Measurements from ENCODE around the gene ACVR1C. TPM values are rescaled to one million over a fixed set of nuclear protein-coding genes. Genes with fewer than 3 reads are reported as not detected.

Gene ACVR1C
- total and polyA plus RNA-seq, 9 donors: 0.09 to 1.1 (median 0.14) TPM

DNA sequence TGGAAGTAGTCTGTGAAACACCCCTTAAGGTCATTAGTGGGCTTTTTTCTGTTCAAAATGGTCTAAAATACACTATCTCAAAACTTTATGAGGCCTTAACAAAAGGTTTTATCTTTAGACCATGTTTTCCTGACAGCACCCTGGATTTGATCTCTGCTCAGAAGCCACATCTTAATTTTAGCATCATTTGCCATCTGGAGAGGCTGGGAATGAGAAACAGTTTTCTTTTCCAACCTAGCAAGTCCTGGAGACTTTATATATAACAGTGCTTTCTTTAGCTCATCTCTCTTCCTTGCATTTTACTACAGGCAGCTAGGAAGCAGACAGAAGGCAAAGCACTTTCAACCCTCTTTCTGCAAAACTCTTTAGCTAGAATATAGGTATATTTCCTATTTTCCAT lies 122.1 kb downstream of the ACVR1C start:
- Histone ChIP-seq H3K4me1 (ENCODE audit: control insufficient read depth, insufficient read depth, low read length) (no peaks in the 10 kb centered on the region), H3K27ac (ENCODE audit: low read length) (no peak overlapping the region), H3K9me3 (replicated peaks; ENCODE audit: control insufficient read depth, low read depth, low read length) (peaks cover 7% of the 10 kb centered on the region), H3K4me3 (ENCODE audit: low read length) (no peak overlapping the region), H3K27me3 (ENCODE audit: control insufficient read depth, insufficient read depth, low read length) (no peaks in the 10 kb centered on the region), H3K36me3 (ENCODE audit: control insufficient read depth, insufficient read depth, low read length) (no peaks in the 10 kb centered on the region)
- DNase-seq: no peak

DNA sequence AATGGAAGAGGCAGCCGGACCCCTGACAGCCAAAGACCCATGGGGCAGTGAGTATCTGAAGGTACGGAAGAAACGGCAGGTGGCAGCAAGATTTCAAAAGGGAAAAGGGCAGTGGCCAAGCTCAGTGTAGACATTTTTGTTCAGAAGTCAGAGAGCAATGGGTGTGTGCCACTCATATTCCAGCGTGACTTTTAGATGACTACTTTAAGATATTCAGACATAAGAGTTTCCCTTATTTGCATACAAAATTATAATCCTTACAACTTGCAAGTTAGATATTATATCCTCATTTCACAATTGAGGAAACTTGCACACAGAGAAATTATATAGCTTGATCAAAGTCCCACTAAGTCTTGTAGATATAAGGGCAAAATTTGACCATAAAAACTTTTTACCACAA lies 124.0 kb downstream of the ACVR1C start:
- no peaks in the 10 kb centered on the region for H3K27me3 ChIP-seq (ENCODE audit: control insufficient read depth, insufficient read depth, low read length)
- WGBS (ENCODE audit: insufficient coverage): 92% methylated on average over 3 of the region's 4 CpGs
- no peak overlapping the region for H3K27ac ChIP-seq (ENCODE audit: low read length)
- H3K9me3 ChIP-seq (replicated peaks; ENCODE audit: control insufficient read depth, low read depth, low read length): peaks cover 7% of the 10 kb centered on the region
- DNase-seq: no peak
- H3K4me1 ChIP-seq (ENCODE audit: control insufficient read depth, insufficient read depth, low read length): no peaks in the 10 kb centered on the region
- no peaks in the 10 kb centered on the region for H3K36me3 ChIP-seq (ENCODE audit: control insufficient read depth, insufficient read depth, low read length)
- no peak overlapping the region for H3K4me3 ChIP-seq (ENCODE audit: low read length)

DNA sequence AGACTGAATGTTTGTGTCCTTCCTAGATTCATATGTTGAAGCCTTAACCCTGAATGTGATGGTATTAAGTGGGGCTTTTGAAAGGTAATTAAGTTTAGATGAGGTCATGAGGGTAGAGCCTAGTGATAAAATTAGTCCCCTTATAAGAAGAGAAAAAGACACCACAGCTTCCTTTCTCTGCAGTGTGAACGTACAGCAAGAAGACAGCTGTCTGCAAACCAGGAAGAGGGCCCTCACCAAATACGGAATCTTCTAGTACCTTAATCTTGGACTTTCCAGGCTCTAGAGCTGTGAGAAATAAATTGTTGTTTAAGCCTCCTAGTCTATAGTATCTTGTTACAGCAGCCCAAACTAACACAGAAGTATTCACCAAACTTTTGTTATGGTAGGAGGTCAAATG lies 127.6 kb downstream of the ACVR1C start:
- Histone ChIP-seq H3K27me3 (ENCODE audit: control insufficient read depth, insufficient read depth, low read length) (no peaks in the 10 kb centered on the region), H3K4me1 (ENCODE audit: control insufficient read depth, insufficient read depth, low read length) (no peaks in the 10 kb centered on the region), H3K9me3 (replicated peaks; ENCODE audit: control insufficient read depth, low read depth, low read length) (peaks cover 6% of the 10 kb centered on the region), H3K36me3 (ENCODE audit: control insufficient read depth, insufficient read depth, low read length) (no peaks in the 10 kb centered on the region), H3K27ac (ENCODE audit: low read length) (no peak overlapping the region), H3K4me3 (ENCODE audit: low read length) (no peak overlapping the region)
- no CpG with 5 or more reads among the region's 2 CpGs for WGBS (ENCODE audit: insufficient coverage)
- no peak for DNase-seq

DNA sequence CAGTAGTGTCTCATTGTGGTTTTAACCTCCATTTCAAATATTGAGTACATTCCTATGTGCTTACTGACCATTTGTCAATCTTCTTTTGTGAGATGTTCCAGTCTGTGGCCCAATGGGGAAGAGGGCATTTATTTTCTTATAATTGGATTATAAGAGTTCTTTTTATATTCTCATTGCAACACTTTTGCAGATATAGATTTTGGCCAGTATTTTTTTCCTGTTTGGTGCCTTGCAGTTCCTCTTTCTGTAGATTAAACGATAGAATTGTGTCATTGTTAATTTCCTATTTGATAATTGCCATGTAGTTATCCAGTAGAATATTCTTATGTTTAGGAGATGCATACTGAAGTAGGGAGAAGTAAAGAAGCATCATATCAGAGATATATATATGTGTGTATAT lies 128.3 kb downstream of the ACVR1C start:
- Histone ChIP-seq H3K4me3 (ENCODE audit: low read length) (no peak overlapping the region), H3K27me3 (ENCODE audit: control insufficient read depth, insufficient read depth, low read length) (no peaks in the 10 kb centered on the region), H3K27ac (ENCODE audit: low read length) (no peak overlapping the region), H3K4me1 (ENCODE audit: control insufficient read depth, insufficient read depth, low read length) (no peaks in the 10 kb centered on the region), H3K9me3 (replicated peaks; ENCODE audit: control insufficient read depth, low read depth, low read length) (peaks cover 2% of the 10 kb centered on the region), H3K36me3 (ENCODE audit: control insufficient read depth, insufficient read depth, low read length) (no peaks in the 10 kb centered on the region)
- no CpG with 5 or more reads among the region's 1 CpG for WGBS (ENCODE audit: insufficient coverage)
- DNase-seq: no peak

DNA sequence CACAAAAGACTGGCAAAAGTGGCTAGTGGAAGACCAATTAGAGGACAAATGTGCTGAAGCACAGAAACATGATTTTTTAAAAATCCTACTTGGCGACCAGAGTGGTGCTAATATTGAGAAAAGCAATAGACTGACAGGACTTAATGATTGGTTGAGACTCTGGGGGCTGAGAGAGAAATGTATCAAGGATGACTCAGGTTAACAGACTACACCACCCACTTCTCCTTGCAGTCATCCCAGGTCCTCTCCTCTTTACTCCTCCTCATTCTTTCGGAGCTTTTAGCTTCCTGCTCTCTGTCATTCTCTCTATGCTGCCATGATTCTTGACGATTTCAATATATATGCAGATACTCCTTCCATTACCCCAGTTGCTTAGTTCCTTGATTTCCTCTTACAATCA lies 130.2 kb downstream of the ACVR1C start:
- H3K9me3 ChIP-seq (replicated peaks; ENCODE audit: control insufficient read depth, low read depth, low read length): no peaks in the 10 kb centered on the region
- H3K36me3 ChIP-seq (ENCODE audit: control insufficient read depth, insufficient read depth, low read length): no peaks in the 10 kb centered on the region
- 62% methylated on average over 2 of the region's 3 CpGs for WGBS (ENCODE audit: insufficient coverage)
- no peak overlapping the region for H3K27ac ChIP-seq (ENCODE audit: low read length)
- H3K4me1 ChIP-seq (ENCODE audit: control insufficient read depth, insufficient read depth, low read length): no peaks in the 10 kb centered on the region
- no peak for DNase-seq
- H3K4me3 ChIP-seq (ENCODE audit: low read length): no peak overlapping the region
- H3K27me3 ChIP-seq (ENCODE audit: control insufficient read depth, insufficient read depth, low read length): no peaks in the 10 kb centered on the region

DNA sequence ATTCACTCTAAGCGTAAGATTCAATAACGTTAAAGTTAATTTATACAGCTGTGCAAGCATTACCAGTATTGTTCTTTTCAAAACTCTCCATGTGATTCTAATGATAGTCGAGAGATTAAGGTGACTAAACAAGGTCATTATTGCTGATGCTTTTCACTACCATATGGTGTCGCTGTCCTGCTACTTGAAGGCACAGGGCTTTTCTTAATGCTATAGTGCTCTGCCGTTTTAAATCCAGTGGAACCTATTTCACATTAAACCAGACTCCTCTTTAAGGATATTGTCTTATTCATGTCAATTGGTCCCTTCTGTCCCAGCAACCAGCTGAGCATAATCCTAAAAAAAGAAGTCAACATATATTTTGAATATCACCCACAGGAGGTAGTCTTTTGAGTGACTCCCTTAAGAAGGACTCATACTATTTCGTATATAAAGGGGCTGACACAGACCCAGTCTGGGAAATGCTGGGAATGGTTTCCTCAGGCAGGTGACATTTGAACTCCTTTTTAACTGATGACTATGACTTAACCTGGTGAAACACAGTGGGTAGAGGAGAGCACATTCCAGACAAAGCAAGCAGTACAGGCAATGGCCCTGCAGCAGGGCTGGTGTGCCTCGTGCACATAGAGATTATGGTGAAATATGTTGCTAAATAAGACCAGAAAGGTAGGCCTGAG lies 130.9 kb downstream of the ACVR1C start:
- H3K27me3 ChIP-seq (ENCODE audit: control insufficient read depth, insufficient read depth, low read length): no peaks in the 10 kb centered on the region
- no peaks in the 10 kb centered on the region for H3K36me3 ChIP-seq (ENCODE audit: control insufficient read depth, insufficient read depth, low read length)
- H3K27ac ChIP-seq (ENCODE audit: low read length): no peak overlapping the region
- peak; percentile 18 for DNase-seq
- H3K9me3 ChIP-seq (replicated peaks; ENCODE audit: control insufficient read depth, low read depth, low read length): no peaks in the 10 kb centered on the region
- WGBS (ENCODE audit: insufficient coverage): 15% methylated on average over 3 of the region's 7 CpGs
- no peak overlapping the region for H3K4me3 ChIP-seq (ENCODE audit: low read length)
- H3K4me1 ChIP-seq (ENCODE audit: control insufficient read depth, insufficient read depth, low read length): no peaks in the 10 kb centered on the region

DNA sequence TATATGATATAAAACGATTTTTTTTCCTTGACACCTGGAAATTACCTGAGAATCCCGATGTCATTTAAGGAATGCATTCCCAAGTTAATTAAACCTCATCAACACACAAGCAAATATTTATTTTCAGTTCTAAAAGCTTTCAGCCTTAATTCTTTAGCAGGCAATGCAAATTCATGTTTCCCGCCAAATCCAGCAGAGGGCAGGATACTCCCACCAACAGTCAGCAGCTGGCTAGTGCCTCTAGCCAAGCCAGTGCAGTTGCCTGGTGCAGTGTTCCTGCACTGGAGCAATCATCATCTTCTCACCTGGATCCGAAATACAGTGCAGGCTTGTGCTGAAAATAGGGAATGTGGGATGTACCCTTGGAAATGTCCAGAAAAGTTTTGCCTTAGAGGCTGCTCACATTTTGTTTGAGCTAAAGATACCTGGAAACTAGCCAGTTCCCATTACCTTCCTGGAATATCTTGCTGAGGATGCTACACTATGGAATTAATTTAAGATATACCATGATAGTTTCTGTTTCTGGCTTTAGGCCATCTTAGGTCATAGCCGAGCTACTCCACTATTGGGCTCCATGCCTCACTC lies 136.4 kb downstream of the ACVR1C start:
- 13% methylated on average over 3 of the region's 5 CpGs for WGBS (ENCODE audit: insufficient coverage)
- peak; percentile 75 for DNase-seq

DNA sequence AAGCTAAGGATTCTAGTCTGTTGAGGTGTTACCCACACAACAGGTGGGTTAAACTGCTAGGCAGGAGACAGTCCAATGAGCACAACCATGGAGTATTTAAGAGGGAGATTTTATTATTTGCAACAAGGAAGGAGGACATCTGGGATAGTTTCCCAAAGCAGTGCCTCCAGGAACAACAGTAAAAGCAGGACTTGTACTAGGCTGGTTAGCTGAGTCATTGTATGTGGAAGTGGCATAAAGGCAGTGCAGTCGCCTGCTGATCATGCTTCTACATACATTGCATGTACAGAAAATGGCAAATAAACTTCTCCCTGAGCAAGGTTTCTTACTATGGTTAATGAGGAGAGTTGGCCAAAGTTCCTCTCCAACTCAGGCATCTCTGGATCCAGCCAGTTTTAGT lies 138.7 kb downstream of the ACVR1C start:
- Histone ChIP-seq H3K36me3 (ENCODE audit: control insufficient read depth, insufficient read depth, low read length) (no peaks in the 10 kb centered on the region), H3K9me3 (replicated peaks; ENCODE audit: control insufficient read depth, low read depth, low read length) (no peaks in the 10 kb centered on the region), H3K27me3 (ENCODE audit: control insufficient read depth, insufficient read depth, low read length) (no peaks in the 10 kb centered on the region), H3K27ac (ENCODE audit: low read length) (no peak overlapping the region), H3K4me1 (ENCODE audit: control insufficient read depth, insufficient read depth, low read length) (no peaks in the 10 kb centered on the region), H3K4me3 (ENCODE audit: low read length) (no peak overlapping the region)
- no peak for DNase-seq
- WGBS (ENCODE audit: insufficient coverage): no CpG with 5 or more reads among the region's 1 CpG

More for the DNA sequence above, 136.4 kb downstream of the ACVR1C start:
- Histone ChIP-seq H3K9me3 (replicated peaks; ENCODE audit: control insufficient read depth, low read depth, low read length) (no peaks in the 10 kb centered on the region), H3K36me3 (ENCODE audit: control insufficient read depth, insufficient read depth, low read length) (no peaks in the 10 kb centered on the region), H3K4me1 (ENCODE audit: control insufficient read depth, insufficient read depth, low read length) (no peaks in the 10 kb centered on the region), H3K27me3 (ENCODE audit: control insufficient read depth, insufficient read depth, low read length) (no peaks in the 10 kb centered on the region), H3K27ac (ENCODE audit: low read length) (no peak overlapping the region), H3K4me3 (ENCODE audit: low read length) (no peak overlapping the region)

DNA sequence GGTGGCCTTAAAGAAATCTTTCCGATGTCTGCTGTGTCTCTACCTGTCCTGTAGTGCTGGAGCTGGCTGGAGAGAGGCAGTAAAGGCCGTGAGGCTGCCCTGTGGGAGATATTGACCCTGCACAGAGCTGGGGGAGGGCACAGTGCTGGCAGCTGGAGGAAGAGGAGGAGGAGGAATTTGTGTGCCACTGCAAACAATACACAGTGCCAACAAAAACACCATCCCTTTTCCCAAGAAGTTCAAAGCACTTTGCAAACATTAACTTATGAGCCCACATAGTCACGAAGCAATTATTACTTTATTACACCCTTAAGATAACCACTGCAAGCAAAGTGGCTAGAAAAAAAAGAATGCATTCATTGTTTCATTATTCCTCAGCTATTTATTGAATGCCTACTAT lies 139.8 kb downstream of the ACVR1C start:
- Histone ChIP-seq H3K4me3 (ENCODE audit: low read length) (no peak overlapping the region), H3K9me3 (replicated peaks; ENCODE audit: control insufficient read depth, low read depth, low read length) (no peaks in the 10 kb centered on the region), H3K4me1 (ENCODE audit: control insufficient read depth, insufficient read depth, low read length) (no peaks in the 10 kb centered on the region), H3K27me3 (ENCODE audit: control insufficient read depth, insufficient read depth, low read length) (no peaks in the 10 kb centered on the region), H3K36me3 (ENCODE audit: control insufficient read depth, insufficient read depth, low read length) (no peaks in the 10 kb centered on the region), H3K27ac (ENCODE audit: low read length) (no peak overlapping the region)
- DNase-seq: no peak
- WGBS (ENCODE audit: insufficient coverage): 83% methylated on average over 2 of the region's 3 CpGs

DNA sequence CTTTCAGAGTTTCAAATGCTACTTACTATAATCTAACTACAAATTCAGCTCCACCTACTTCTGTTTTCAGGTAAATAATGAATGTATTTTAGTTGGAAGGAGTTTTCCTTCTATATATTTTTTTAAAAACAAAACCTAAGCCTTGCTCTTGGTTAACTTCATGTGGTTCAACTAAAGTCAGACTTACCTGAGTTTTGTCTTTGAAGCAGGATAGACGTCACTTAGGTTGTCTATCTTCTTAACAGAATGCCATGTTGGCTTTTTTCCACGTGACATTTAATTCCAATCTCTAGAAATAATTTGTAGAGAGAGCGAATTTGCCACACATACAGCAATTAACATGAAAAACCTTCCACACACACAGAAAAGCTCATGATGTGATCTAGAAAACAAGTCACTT lies 140.9 kb downstream of the ACVR1C start:
- no CpG with 5 or more reads among the region's 3 CpGs for whole genome bisulfite sequencing (ENCODE audit: insufficient coverage)
- Histone ChIP-seq H3K4me1 (ENCODE audit: control insufficient read depth, insufficient read depth, low read length) (no peaks in the 10 kb centered on the region), H3K9me3 (replicated peaks; ENCODE audit: control insufficient read depth, low read depth, low read length) (no peaks in the 10 kb centered on the region), H3K27ac (ENCODE audit: low read length) (no peak overlapping the region), H3K27me3 (ENCODE audit: control insufficient read depth, insufficient read depth, low read length) (no peaks in the 10 kb centered on the region), H3K36me3 (ENCODE audit: control insufficient read depth, insufficient read depth, low read length) (no peaks in the 10 kb centered on the region), H3K4me3 (ENCODE audit: low read length) (no peak overlapping the region)
- no peak for DNase-seq

DNA sequence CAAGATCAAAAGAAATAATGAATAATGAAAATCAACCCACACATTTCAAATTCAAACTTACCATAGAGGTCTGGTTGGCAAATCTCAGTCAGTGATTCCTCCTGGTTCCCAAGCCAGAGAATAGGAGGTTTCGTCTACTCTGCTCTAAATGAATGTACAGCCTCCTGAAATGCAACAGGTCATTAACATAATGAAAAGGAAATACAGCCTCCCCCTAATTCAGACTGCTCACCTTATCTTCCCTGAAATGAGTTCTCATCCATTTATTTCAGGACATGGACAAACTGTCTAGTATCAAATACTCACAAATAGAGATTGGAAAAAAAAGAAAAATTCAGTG lies 141.4 kb downstream of the ACVR1C start:
- Histone ChIP-seq H3K4me3 (ENCODE audit: low read length) (no peak overlapping the region), H3K36me3 (ENCODE audit: control insufficient read depth, insufficient read depth, low read length) (no peaks in the 10 kb centered on the region), H3K4me1 (ENCODE audit: control insufficient read depth, insufficient read depth, low read length) (no peaks in the 10 kb centered on the region), H3K9me3 (replicated peaks; ENCODE audit: control insufficient read depth, low read depth, low read length) (no peaks in the 10 kb centered on the region), H3K27ac (ENCODE audit: low read length) (no peak overlapping the region), H3K27me3 (ENCODE audit: control insufficient read depth, insufficient read depth, low read length) (no peaks in the 10 kb centered on the region)
- no CpG with 5 or more reads among the region's 1 CpG for WGBS (ENCODE audit: insufficient coverage)
- no peak for DNase-seq

Data from muscle of leg (tissue), 11 donors.